Measurements from ENCODE around the gene EPS8L2. TPM values are rescaled to one million over a fixed set of nuclear protein-coding genes. Genes with fewer than 3 reads are reported as not detected.

Gene EPS8L2
- total and polyA plus RNA-seq, 2 of the 13 experiments (the other 11 are each of a cell fraction or from before 2014, with no cell fraction given): 89.3 to 416 TPM

GRCh38 chr11:705646-706438 is at the start of gene EPS8L2 (continued):
- TF ChIP-seq, protein P1, sequence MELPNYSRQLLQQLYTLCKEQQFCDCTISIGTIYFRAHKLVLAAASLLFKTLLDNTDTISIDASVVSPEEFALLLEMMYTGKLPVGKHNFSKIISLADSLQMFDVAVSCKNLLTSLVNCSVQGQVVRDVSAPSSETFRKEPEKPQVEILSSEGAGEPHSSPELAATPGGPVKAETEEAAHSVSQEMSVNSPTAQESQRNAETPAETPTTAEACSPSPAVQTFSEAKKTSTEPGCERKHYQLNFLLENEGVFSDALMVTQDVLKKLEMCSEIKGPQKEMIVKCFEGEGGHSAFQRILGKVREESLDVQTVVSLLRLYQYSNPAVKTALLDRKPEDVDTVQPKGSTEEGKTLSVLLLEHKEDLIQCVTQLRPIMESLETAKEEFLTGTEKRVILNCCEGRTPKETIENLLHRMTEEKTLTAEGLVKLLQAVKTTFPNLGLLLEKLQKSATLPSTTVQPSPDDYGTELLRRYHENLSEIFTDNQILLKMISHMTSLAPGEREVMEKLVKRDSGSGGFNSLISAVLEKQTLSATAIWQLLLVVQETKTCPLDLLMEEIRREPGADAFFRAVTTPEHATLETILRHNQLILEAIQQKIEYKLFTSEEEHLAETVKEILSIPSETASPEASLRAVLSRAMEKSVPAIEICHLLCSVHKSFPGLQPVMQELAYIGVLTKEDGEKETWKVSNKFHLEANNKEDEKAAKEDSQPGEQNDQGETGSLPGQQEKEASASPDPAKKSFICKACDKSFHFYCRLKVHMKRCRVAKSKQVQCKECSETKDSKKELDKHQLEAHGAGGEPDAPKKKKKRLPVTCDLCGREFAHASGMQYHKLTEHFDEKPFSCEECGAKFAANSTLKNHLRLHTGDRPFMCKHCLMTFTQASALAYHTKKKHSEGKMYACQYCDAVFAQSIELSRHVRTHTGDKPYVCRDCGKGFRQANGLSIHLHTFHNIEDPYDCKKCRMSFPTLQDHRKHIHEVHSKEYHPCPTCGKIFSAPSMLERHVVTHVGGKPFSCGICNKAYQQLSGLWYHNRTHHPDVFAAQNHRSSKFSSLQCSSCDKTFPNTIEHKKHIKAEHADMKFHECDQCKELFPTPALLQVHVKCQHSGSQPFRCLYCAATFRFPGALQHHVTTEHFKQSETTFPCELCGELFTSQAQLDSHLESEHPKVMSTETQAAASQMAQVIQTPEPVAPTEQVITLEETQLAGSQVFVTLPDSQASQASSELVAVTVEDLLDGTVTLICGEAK (IDR thresholded peaks at IDR 0.05): no peak
- TF ChIP-seq, protein P1 (CRISPR knock-in tag; IDR thresholded peaks at IDR 0.05): no peak
- TF ChIP-seq, protein P2, sequence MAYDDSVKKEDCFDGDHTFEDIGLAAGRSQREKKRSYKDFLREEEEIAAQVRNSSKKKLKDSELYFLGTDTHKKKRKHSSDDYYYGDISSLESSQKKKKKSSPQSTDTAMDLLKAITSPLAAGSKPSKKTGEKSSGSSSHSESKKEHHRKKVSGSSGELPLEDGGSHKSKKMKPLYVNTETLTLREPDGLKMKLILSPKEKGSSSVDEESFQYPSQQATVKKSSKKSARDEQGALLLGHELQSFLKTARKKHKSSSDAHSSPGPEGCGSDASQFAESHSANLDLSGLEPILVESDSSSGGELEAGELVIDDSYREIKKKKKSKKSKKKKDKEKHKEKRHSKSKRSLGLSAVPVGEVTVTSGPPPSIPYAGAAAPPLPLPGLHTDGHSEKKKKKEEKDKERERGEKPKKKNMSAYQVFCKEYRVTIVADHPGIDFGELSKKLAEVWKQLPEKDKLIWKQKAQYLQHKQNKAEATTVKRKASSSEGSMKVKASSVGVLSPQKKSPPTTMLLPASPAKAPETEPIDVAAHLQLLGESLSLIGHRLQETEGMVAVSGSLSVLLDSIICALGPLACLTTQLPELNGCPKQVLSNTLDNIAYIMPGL (CRISPR knock-in tag; IDR thresholded peaks at IDR 0.05; ENCODE audit: borderline replicate concordance in 1 of 2, low read depth in 1 of 2): peak in 1 of 2 experiments; percentile 40; a peak in 2 of 4 replicates
- 0 out of 2 replicates have a peak, but pooled peaks have one; percentile 3 for TF ChIP-seq KDM5B (CRISPR knock-in tag; IDR thresholded peaks at IDR 0.05; ENCODE audit: borderline replicate concordance)
- peak; percentile 17; the same call in 1 of the 2 replicates for TF ChIP-seq ZNF441 (CRISPR knock-in tag; IDR thresholded peaks at IDR 0.05; ENCODE audit: borderline replicate concordance)
- TF ChIP-seq ISX (CRISPR knock-in tag; conservative IDR thresholded peaks at IDR 0.05): 0 out of 2 replicates have a peak, but pooled peaks have one; percentile 12
- TF ChIP-seq SIX1 (CRISPR knock-in tag; IDR thresholded peaks at IDR 0.05; ENCODE audit: borderline replicate concordance): no peak
- peak; percentile 37; the same call in 1 of the 2 replicates for TF ChIP-seq ZFX (CRISPR knock-in tag; IDR thresholded peaks at IDR 0.05; ENCODE audit: low read depth)
- no peak for TF ChIP-seq GATAD1 (CRISPR knock-in tag; IDR thresholded peaks at IDR 0.05)
- peak; percentile 77 for TF ChIP-seq AGO1 (IDR thresholded peaks at IDR 0.05; ENCODE audit: low read depth, low read length, poor library complexity, severe bottlenecking)
- TF ChIP-seq ZMYM2 (CRISPR knock-in tag; IDR thresholded peaks at IDR 0.05): no peak; the same call in 1 of the 2 replicates
- peak; percentile 15; the same call in 1 of the 2 replicates for TF ChIP-seq ZNF124 (CRISPR knock-in tag; IDR thresholded peaks at IDR 0.05)
- TF ChIP-seq TEAD3 (CRISPR knock-in tag; optimal IDR thresholded peaks at IDR 0.05; ENCODE audit: borderline replicate concordance): no peak
- peak; percentile 12; the same call in 1 of the 2 replicates for TF ChIP-seq ZNF430 (CRISPR knock-in tag; IDR thresholded peaks at IDR 0.05)
- TF ChIP-seq SAP130 (CRISPR knock-in tag; IDR thresholded peaks at IDR 0.05; ENCODE audit: low read depth): no peak
- peak; percentile 15 for TF ChIP-seq AGO2 (optimal IDR thresholded peaks at IDR 0.05; ENCODE audit: low read depth, low read length)
- TF ChIP-seq TCF7L2 (IDR thresholded peaks at IDR 0.05; ENCODE audit: low read depth, low read length): no peak
- 0 out of 2 replicates have a peak, but pooled peaks have one; percentile 8 for TF ChIP-seq ZNF546 (CRISPR knock-in tag; conservative IDR thresholded peaks at IDR 0.05)

Measured in HepG2 (cell line).